Measurements from ENCODE around the gene SH3BGRL2. TPM values are rescaled to one million over a fixed set of nuclear protein-coding genes. Genes with fewer than 3 reads are reported as not detected.
"Not testable (repeated sequence)": the region's sequence is repeated elsewhere in the genome, so short reads cannot be mapped to it uniquely, and the experiment has no call there.

Gene SH3BGRL2
- total RNA-seq, 1 donor from 2014 or later = 31.6 TPM

DNA sequence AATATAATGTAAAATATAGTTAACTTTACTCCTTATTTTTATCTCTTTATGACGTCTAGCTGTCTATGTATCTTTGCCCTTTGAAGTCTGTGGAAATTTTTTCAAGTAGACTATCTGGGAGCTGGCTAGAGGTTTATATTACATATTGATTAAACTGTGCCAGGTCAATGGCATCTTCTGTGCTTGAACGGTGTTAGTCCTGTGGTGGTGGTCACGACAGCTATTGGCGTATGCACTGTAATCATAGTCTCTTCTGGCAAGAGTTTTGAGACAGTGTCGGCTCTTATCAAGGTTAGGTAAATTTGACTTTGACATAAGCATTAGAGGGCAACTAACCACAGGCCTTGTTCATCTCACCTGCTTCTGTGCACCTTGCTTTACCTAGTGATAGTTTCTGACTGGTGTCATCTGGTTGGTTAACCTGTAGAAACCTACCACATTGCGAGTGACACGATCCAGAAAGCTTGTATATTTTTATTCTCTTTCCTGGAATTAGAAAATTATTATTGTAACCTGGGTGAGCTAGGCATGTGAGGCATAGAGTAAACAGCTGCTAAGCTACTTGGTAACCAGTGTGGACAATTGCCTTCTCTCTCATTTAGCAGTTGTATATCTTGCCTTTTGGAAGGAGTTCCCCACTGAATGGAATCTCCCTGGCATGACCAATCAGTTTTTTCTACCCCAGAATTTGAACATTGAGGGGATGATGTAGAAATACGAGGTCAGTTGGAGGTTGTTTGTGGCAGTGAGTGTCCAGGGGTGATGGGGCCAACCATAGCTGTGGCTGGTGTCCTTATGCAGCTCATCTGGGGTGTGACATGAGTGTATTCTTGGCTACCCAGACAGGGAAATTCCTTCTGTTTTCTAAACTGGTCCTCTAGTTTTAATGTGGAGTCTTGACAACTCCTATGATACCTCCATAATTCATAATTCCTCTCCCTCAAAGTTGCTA lies 45.9 kb downstream of the SH3BGRL2 start:
- TF ChIP-seq, protein P1, sequence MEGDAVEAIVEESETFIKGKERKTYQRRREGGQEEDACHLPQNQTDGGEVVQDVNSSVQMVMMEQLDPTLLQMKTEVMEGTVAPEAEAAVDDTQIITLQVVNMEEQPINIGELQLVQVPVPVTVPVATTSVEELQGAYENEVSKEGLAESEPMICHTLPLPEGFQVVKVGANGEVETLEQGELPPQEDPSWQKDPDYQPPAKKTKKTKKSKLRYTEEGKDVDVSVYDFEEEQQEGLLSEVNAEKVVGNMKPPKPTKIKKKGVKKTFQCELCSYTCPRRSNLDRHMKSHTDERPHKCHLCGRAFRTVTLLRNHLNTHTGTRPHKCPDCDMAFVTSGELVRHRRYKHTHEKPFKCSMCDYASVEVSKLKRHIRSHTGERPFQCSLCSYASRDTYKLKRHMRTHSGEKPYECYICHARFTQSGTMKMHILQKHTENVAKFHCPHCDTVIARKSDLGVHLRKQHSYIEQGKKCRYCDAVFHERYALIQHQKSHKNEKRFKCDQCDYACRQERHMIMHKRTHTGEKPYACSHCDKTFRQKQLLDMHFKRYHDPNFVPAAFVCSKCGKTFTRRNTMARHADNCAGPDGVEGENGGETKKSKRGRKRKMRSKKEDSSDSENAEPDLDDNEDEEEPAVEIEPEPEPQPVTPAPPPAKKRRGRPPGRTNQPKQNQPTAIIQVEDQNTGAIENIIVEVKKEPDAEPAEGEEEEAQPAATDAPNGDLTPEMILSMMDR (IDR thresholded peaks at IDR 0.05; ENCODE audit: insufficient read depth, low read length, poor library complexity, severe bottlenecking) = no peak
- no peak overlapping the region for H3K4me3 ChIP-seq (ENCODE audit: low read depth, low read length)
- H3K36me3 ChIP-seq (ENCODE audit: control insufficient read depth, insufficient read depth, low read length) = no peaks in the 10 kb centered on the region
- no peak for DNase-seq (ENCODE audit: low read depth)
- H3K27me3 ChIP-seq (ENCODE audit: control insufficient read depth, insufficient read depth, low read length) = no peaks in the 10 kb centered on the region

DNA sequence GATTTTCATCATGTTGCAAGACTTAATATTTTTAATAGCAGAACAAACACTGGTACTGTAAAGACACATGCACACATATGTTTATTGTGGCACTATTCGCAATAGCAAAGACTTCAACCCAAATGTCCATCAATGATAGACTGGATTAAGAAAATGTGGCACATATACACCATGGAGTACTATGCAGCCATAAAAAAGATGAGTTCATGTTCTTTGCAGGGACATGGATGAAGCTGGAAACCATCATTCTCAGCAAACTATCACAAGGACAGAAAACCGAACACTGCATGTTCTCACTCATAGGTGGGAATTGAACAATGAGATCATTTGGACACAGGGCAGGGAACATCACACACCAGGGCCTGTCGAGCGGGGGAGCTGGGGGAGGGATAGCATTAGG lies 51.6 kb downstream of the SH3BGRL2 start:
- DNase-seq (ENCODE audit: low read depth); H3K4me3 ChIP-seq (ENCODE audit: low read depth, low read length); H3K36me3 ChIP-seq (ENCODE audit: control insufficient read depth, insufficient read depth, low read length); H3K27me3 ChIP-seq (ENCODE audit: control insufficient read depth, insufficient read depth, low read length): not testable (repeated sequence)

DNA sequence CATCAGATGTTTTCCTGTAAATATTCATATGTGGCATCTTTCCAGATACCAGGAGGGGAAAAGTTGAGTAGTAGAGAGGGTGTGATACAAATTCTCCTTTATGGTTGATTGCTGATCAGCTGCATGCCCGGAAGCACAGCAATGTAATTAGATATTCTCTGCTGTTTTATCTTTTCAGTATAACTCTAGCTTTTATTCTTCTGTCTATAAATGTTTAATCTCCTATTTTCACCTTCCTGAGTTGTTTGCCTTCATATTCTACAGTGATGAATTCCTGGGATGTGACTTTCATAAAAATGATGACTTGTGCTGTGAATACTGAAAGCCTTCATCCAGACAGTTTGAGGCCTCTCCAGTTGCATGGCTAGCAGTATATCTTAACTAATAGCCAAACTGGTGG lies 53.7 kb downstream of the SH3BGRL2 start:
- no peak overlapping the region for H3K4me3 ChIP-seq (ENCODE audit: low read depth, low read length)
- TF ChIP-seq, protein P1 (IDR thresholded peaks at IDR 0.05; ENCODE audit: insufficient read depth, low read length, poor library complexity, severe bottlenecking) = no peak
- H3K27me3 ChIP-seq (ENCODE audit: control insufficient read depth, insufficient read depth, low read length) = no peaks in the 10 kb centered on the region
- DNase-seq (ENCODE audit: low read depth) = no peak
- no peaks in the 10 kb centered on the region for H3K36me3 ChIP-seq (ENCODE audit: control insufficient read depth, insufficient read depth, low read length)

DNA sequence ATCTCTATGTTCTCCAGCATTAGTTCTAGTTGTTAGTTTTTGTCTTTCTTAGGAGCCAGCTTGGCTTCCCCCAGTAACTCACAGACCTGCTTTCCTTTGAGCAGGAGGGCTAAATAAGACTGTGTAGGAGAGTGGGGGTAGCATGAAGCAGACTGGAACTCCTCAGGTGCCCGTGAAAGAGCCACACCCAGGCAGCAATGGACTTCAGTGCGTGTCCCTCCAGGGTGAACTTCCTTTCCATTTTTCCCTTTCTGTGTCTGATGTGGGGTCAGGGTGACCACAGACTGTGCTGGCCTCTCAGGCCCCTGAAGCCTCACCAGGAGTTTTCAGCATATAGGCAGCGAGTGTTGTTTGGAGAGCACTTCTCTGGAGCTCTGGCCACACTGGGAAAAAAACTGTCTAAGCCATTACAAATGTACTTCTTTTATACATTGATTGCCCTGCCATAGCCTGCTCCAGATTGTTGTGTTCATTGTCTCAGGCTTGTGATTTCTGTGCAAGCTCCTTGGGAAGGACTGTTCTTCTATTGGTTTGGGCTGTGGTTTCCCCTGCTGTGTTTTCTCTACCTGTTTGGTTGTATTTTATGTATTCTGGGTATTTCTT lies 55.7 kb downstream of the SH3BGRL2 start:
- no peak for DNase-seq (ENCODE audit: low read depth)
- TF ChIP-seq, protein P1 (IDR thresholded peaks at IDR 0.05; ENCODE audit: insufficient read depth, low read length, poor library complexity, severe bottlenecking) = no peak
- no peaks in the 10 kb centered on the region for H3K36me3 ChIP-seq (ENCODE audit: control insufficient read depth, insufficient read depth, low read length)
- H3K4me3 ChIP-seq (ENCODE audit: low read depth, low read length) = no peak overlapping the region
- no peaks in the 10 kb centered on the region for H3K27me3 ChIP-seq (ENCODE audit: control insufficient read depth, insufficient read depth, low read length)

DNA sequence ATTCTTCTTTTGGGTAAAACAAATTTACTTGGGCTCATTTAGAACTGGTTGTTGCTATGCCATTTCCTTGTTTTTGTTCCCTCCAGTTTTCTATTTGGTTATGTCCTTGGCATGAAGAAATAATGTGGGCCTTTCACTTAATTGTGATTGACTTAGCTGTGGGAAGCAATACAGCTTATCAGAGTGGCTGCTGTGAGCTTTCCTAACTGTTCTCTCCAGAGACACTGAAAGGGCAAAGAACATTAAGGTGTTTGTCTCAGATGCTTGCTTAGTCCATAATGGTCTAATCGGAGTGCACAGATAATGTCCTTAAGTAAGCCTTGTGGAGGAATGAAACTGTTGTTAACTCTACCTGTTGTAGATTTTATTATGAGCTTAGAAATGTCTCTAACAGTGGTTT lies 56.6 kb downstream of the SH3BGRL2 start:
- H3K4me3 ChIP-seq (ENCODE audit: low read depth, low read length) = no peak overlapping the region
- DNase-seq (ENCODE audit: low read depth) = no peak
- no peaks in the 10 kb centered on the region for H3K36me3 ChIP-seq (ENCODE audit: control insufficient read depth, insufficient read depth, low read length)
- TF ChIP-seq, protein P1 (IDR thresholded peaks at IDR 0.05; ENCODE audit: insufficient read depth, low read length, poor library complexity, severe bottlenecking) = no peak
- no peaks in the 10 kb centered on the region for H3K27me3 ChIP-seq (ENCODE audit: control insufficient read depth, insufficient read depth, low read length)

DNA sequence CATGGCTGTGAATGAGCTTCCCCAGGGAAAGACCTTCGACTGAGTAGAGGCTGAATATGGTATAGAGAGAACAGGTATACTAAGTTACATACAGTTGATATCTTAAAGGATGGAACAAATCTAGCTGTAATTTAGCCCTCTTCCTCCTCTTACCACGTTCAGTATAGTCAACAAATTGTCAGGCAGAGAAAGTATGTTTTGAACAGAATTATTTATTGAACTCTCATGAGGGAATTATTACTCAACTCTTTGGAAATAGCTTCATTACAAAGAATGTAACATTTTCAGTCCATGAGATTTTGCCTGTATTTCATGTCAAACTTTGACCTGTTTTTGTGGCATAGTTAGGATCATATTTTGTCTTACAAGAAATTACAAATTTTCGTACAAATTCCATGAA lies 63.0 kb downstream of the SH3BGRL2 start:
- TF ChIP-seq, protein P1 (IDR thresholded peaks at IDR 0.05; ENCODE audit: insufficient read depth, low read length, poor library complexity, severe bottlenecking) = no peak
- Histone ChIP-seq H3K27me3 (ENCODE audit: control insufficient read depth, insufficient read depth, low read length) (no peaks in the 10 kb centered on the region), H3K36me3 (ENCODE audit: control insufficient read depth, insufficient read depth, low read length) (no peaks in the 10 kb centered on the region), H3K4me3 (ENCODE audit: low read depth, low read length) (no peak overlapping the region)
- no peak for DNase-seq (ENCODE audit: low read depth)

All from kidney epithelial cell (primary cell).